SKM-1 (cell line): ENCODE measurements around the gene FAM181A.

Source experiments
- DNase-seq: peaks from one replicate; lab custom pipeline; 2025; ENCODE audit not compliant: unreplicated experiment; lab: John Stamatoyannopoulos, UW

Gene FAM181A

GRCh38 chr14:93960774-93961438 lies 33.8 kb downstream of the FAM181A start:
- DNase-seq: no peak

- no peak for DNase-seq
Observed at GRCh38 chr14:93961620-93962019, 34.5 kb downstream of the FAM181A start.

DNA sequence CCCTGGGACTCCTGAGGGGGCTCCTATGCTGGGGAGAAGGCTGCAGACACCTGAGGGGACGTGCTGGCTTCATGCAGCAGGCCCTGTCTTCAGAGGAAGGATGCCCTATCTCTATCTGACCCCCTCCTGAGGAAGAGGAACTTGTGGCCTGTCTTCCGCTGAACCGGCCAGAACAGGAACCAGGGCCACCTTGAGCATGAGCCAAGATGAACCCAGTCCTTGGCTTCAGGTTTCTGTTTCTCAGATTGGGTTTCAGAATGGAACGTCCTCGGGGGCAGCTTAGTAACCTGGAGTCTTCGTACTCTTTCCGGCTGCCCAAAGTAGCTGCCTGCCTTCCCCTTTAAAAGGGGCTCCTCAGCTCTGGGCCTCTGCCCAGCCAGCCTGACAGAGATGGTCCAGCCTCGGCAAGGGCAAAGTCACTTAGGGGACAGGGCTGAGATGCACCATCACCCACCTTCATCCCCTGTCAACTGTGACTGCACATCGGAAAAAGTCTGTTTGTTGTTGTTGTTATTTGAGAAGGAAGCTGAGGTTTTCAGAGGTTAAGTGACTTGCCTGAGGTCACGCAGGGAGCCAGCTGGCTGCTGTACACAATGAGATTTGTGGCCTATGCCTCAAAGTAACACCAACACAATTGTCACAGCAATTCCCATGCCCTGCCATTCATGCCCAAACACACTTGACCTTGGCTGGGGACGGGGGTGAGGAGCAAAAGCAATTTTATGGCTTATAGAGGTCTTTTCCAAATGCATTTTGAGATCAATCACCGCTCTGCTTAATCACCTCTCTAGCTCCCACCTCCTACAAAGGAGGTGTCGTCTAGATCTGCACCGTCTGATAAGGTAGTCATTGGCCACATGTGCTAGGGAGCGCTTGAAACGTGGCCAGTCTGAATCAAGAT lies 35.8 kb downstream of the FAM181A start:
- DNase-seq: peak; percentile 58

DNA sequence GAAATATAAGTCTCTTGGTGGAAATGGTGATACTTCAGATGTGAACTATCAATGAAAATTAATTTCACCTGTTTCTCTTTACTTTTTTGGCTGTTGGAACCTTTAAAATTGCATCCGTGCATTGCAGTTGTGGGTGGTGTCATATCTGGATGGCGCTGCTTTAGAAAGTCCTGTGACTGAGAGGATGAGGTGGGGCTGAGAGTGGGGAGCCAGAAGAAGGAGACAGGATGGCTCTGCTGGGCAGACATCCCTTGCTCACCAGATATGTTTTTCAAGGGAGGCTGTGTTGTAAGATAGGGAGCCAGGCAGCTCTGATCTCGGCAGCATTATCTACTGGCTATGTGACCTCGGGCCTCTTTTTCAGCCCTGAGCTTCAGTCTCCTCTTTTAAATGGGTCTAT lies 36.5 kb downstream of the FAM181A start:
- DNase-seq: no peak

- no peak for DNase-seq
Observed at GRCh38 chr14:93964281-93964680, 37.1 kb downstream of the FAM181A start.

DNA sequence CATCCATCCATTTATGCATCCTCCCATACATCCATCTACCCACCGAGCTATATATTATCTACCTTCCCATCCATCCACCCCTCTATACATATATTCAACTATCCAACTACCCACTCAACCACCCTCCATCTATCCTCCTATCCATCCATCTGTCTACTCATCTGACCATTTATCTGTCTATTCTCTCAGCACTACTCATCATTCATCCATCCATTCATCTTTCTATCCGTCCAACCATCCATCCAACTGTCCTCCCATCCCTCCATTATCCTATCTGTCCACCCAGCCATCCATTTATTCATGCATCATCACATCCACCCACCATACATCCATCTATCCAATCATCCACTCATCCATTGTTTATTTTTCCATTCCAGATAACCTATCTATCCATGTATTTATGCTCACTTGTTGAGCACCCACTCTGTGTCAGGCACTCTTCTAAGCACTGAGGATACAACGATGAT lies 37.7 kb downstream of the FAM181A start:
- DNase-seq: no peak

DNA sequence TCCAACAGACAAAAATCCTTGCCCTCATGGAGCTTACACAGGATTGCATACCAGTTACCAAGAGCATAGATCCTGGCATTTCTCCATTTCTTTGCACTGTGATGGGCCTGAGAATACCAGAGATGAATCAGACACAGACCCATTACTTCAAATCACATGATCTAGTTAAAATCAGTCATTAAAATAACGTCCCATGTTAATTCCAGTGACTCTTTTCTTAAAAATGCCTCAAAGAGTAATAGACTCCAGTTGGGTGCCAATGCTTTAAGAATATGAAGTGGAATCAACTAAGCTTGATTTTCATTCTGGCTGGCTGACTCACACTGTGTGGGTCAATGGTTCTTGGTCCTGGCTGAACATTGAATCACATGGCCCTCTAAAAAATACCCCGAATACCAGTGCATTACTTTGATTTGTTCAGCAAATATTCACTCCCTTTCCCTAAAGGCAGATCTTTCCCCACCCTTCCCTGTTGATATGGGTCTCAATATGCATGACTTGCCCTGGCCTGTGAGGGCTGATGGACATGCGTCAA lies 38.2 kb downstream of the FAM181A start:
- DNase-seq: no peak

- no peak for DNase-seq
Observed at GRCh38 chr14:93965946-93966474, 38.9 kb downstream of the FAM181A start.

DNA sequence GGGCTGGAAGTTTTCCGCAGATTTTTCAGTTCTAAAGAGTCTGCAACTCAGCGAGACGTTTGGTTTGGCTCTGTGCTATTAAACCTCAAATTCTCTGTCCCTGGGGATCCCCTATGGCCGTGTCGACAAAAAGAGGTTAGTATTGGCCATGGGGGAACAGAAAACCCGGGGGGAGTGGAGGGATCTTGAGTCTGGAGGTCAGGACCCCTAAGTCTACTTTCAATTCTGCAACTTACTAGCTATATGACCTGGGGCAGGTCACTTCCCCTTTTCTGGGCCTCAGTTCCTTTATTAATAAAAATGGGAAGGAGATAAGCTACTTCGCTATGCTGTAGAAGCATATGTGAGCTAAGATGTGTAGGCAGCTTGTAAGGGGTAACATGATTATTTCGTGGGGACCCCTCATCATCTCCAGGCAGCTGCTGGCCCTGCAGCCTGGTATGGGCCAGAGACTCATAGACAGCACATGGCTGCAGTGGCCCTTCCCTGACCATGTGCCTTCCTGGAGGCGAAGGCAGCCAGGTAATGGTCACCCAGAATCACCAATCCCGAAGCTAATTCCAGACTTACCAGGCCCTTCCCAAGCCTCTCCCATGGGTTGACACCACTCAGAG lies 40.6 kb downstream of the FAM181A start:
- peak; percentile 31 for DNase-seq

DNA sequence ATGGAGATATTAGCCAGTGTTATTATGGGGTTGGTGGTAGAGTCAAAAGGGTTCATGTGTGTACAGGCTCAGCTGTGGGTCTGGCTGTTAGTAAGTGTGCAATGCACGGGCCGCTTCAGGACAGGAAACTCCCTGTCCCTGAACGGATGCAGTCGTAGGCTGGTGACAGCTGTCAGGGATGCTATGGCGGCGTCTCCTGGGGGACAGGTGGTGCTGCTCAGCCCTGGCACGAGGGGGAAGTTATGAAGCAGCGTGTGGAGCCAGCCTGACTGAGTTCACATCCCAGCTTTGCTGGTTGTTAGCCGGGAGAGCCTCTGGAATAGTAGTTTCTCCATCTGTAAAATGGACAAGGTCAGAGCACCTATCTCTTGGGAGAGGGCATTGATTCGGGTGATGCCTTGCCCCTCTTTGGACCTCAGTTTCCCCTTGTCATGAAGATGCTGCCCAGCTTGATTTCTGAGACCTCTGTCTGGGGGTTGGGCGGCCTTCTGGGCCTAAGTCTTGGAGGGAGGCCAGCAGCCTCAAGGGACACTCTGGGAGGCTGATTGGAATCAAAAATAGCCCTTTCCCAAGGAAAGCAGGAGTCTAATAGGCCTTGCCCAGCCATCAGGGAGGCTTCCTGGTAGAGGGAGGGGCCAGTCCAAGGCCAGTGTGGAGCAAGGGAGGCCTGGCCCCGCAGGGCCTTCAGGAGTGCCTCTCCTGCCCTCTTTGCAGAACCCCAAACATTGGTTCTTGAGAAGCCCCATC lies 42.1 kb downstream of the FAM181A start:
- no peak for DNase-seq

DNA sequence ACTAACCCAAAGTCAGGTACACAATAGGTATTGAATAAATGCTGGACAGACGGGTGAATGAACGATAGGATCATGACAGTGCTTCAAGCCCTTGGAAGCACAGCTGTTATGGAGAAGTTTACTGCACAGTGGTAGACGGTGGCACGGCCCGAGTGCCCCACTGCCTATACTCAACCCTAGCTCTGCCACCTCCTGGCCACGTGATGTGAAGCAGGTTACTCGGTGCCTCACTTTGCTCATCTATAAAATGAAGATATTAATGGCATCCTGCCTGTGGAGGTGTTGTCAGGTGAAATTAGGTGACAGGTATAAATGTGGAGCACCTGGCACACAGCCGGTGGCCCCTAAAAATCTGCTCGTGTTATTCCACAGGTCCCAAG lies 43.4 kb downstream of the FAM181A start:
- DNase-seq: no peak

DNA sequence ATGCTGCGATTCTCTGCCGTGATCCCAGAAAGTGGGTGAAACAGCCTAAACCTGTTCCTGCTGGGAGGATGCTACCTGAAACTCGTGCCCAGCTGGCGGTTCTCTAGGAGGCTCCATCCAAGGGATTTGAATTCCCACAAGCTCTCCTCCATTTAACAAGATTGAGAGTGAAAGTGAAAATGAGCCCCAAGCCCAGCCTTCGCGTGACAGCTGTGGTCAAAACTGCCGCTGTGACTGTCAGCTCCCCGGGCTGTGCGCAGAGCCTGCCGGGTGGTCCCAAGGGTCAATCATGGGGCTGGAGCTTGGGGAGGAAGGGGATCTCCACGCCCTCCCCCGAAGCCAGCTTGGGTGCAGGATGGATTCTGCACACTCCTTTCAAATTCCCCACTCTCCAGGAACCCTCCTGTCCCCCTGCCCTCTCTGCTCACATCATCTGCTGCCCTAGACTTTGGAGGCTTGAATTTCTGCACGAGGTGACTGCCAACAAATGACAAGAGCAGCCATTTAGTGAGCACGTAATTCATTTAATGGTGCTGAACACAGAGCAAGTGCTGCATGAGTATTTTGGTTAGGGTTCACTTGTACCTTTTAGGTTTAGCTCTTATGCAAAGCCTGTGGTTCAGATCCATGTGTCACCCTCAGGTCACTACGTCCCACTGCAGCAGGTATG lies 44.0 kb downstream of the FAM181A start:
- DNase-seq: no peak

DNA sequence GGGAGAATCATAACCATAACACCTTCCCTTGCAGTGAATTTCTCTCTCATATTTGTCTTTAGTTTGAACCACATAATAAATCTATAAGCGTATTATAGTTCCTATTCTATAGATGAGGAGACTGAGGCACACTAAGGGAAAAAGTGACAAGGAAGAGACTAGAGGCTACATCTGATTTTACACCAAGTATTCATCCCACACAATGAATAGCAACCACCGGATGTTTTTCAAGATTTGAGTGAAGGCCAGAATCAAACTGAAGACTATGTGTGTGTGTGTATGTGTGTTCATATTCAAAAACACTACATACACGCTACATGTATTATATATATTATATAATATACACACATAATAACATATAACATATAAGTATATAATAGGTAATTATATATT lies 44.5 kb downstream of the FAM181A start:
- no peak for DNase-seq

DNA sequence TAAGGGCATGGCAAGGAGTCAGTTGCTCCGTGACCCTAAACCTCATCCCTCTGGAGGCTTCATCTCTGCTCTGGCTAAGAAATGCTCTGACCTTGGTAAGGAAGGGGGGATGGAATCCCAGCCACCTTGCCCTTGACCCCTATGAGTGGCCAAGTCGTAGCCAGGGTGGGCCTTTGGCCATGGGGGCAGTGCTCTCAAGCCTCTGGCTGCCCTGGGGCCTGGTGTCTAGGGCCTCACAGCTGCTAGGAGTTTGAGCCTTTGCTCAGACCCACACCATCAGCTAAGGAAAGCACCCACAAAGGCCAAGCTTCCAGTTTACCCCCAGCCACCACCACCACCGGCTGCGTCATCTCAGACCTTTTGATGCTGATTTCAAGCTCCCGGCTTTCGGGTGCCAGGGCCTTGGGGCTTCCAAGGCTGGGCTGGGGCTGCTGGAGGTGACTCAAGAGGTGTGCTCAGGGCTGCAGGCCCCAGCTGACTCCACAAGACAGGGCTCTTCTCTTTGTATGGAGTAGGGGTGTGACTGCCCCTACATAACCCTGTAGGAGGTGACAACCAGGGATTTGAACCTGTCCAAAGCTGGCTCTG lies 45.6 kb downstream of the FAM181A start:
- no peak for DNase-seq

GRCh38 chr14:93973607-93974006 lies 46.5 kb downstream of the FAM181A start:
- no peak for DNase-seq

- DNase-seq: no peak
Observed at GRCh38 chr14:93974299-93974698, 47.2 kb downstream of the FAM181A start.

- no peak for DNase-seq
Observed at GRCh38 chr14:93974833-93975232, 47.7 kb downstream of the FAM181A start.

DNA sequence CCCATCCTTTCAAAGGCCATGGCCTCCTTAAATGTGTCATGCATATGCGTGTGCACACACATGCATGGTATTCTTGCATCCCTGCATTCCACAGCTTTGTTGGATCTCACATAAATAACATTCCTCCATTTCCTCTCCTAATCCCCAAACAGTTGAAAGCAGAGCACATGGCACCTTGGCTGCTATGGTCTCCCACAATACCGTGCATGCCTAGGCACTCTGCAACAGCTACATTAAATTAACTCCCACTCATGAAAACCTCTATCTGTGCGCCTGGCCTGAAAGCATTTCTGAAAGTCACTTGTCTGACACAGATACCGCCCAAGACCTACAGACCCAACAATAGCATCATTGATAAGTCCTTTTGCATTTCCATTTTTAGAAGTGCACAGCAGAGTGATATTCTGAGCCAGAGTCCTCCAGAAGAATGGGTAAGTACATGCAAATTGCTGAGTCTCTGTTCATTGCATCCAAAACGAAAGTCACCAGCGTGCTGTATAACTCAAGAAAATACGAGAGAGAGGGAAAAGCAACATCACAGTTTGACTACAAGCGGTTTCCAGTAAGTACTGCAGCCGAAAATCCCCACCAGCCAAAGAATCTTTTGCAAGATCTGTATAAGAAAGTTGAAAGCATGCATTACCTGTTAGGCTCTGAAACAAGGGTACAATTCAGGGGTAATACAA lies 48.8 kb downstream of the FAM181A start:
- DNase-seq: no peak

DNA sequence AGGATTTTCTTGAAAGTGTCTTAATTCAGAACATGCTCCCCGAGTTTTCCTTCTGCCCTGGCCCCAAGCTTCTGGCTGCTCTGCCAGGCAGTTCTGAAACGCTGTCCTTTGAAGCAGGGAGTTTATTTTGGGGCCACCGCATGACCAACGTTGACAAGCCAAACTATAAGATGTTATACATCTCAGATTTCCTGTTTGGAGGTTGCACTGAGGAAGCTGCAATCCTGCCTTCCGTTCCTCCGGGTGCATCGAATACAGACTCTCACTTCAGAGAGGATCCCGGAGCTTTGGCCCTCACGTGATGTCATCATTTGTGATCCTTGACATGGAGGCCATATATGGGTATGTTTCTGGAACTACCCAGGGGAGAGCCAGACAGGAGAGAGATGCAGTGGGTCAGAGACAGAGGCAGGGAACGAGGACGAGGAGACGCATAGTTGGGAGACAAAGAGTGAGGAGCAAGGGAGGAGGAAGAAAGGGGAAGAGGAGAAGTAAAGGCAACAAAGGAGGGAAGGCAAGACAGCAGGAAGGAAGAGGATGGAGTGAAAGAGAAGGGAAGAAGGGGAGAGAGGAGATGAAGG lies 49.4 kb downstream of the FAM181A start, which contains the start of gene ASB2:
ASB2 (minus strand) TSS at position 94 of the 581 bp plus-strand sequence. CDS start 12,031 bp downstream, outside the sequence.
- no peak for DNase-seq
